DOHH2 (cell line): ENCODE data around the gene PMM2.

ENCODE experiments used
- CTCF ChIP-seq: fragments of 200-600 bp; sonication (generic); IDR thresholded peaks from one replicate; pipeline ENCODE4 v1.5.1; 2014; ENCODE audit warnings: antibody characterized with exemption, mild to moderate bottlenecking, low read depth, low read length; ENCODE audit not compliant: poor library complexity, severe bottlenecking
- EZH2phosphoT487 ChIP-seq: fragments of 200-600 bp; sonication (generic); IDR thresholded peaks from 2 replicates; pipeline ENCODE4 v1.6.1; 2017; ENCODE audit warnings: borderline replicate concordance, mild to moderate bottlenecking, antibody characterized with exemption, low read length, moderate library complexity, mixed read lengths

- TF ChIP-seq CTCF (no peak), EZH2phosphoT487 (no peak)
Measured at GRCh38 chr16:8848231-8848938, 50.7 kb downstream of the PMM2 start.
